T-helper 2 cell treated with Interferon-gamma antibody and Interleukin-4, amounts not matched to agents 5 μg/mL and 100 μg/mL, for 36 hours (primary cell): ENCODE measurements around the gene KRAS.
"Not testable (repeated sequence)": the region's sequence is repeated elsewhere in the genome, so short reads cannot be mapped to it uniquely, and the experiment has no call there.

Source experiments
- DNase-seq: peaks from one replicate; pipeline ENCODE4 v3.0.0; 2021; ENCODE audit warnings: low spot score
- H3K27ac Mint-ChIP-seq: one replicate; pipeline ENCODE4 v1.8.0; 2021; ENCODE audit warnings: mild to moderate bottlenecking, mixed read lengths
- H3K27me3 Mint-ChIP-seq: one replicate; pipeline ENCODE4 v1.8.0; 2021; ENCODE audit warnings: low read depth, mixed read lengths
- H3K36me3 Mint-ChIP-seq: one replicate; pipeline ENCODE4 v1.8.0; 2021; ENCODE audit warnings: low read depth, mixed read lengths
- H3K4me1 Mint-ChIP-seq: one replicate; pipeline ENCODE4 v1.8.0; 2021; ENCODE audit warnings: low read depth, mixed read lengths
- H3K4me3 Mint-ChIP-seq: one replicate; pipeline ENCODE4 v1.8.0; 2022; ENCODE audit warnings: mild to moderate bottlenecking, moderate library complexity, mixed read lengths
- H3K9me3 Mint-ChIP-seq: one replicate; pipeline ENCODE4 v1.8.0; 2021; ENCODE audit warnings: mixed read lengths

Gene KRAS

DNA sequence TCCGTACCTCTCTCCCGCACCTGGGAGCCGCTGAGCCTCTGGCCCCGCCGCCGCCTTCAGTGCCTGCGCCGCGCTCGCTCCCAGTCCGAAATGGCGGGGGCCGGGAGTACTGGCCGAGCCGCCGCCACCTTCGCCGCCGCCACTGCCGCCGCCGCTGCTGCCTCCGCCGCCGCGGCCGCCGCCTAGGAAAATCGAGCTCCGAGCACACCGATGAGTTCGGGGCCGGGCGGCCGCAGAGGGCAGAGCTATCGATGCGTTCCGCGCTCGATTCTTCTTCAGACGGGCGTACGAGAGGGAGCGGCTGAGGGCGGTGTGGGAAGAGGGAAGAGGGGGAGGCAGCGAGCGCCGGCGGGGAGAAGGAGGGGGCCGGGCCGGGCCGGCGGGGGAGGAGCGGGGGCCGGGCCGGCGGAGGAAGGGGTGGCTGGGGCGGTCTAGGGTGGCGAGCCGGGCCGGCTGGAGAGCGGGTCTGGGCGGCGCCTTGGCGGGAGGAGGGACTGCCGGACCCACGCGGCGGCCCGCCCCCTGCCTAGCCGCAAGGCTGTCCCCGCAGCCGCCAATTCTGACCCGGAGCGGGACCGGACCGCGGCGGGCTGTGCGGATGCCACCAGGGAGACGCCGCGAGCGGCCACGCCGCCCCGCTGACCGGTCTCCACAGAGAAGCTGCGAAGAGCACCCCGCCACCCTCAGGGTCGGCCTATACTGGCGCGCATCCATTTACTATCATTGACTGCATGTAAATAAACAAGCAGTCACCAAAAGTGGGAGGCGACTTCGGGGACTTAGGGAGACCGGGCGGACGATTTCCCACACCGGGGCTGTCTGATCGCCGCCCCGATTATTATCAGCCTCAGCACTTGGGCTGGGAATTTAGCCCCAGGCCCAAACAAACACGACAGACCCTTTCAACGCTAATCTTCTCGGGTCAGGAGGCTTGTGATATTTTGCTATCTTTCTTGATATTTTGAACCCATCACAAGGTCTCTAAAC, at the start of gene KRAS:
TSS of gene KRAS (minus strand) at position 186 of the 987 bp plus-strand sequence.
- peaks cover 25% of the 10 kb centered on the region for H3K27me3 Mint-ChIP-seq
- peak within 1 kb of the TSS; percentile 95 for H3K27ac Mint-ChIP-seq
- peaks cover 23% of the 10 kb centered on the region for H3K36me3 Mint-ChIP-seq
- H3K9me3 Mint-ChIP-seq, result peaks cover 5% of the 10 kb centered on the region
- H3K4me1 Mint-ChIP-seq, result peaks cover 38% of the 10 kb centered on the region
- peak; percentile 90 for DNase-seq
- peak within 1 kb of the TSS; percentile 92 for H3K4me3 Mint-ChIP-seq

DNA sequence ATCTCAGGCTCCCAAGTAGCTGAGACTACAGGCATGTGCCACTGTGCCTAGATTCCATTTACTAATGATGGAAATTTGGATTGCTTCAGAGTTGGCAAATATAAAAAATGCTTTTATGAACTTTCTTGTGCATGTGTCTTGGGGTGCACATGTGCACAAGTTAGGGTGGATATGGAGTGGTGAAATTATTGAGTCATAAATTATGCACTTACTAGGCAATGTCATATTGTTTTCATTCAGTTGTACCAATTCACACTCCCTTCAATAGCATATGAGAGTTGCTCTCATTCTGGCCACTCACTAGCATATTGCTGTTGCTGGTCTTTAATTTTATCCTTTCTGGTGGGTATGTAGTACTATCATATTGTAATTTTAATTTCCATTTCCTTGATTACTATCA, 45.7 kb upstream of the KRAS start:
- Mint-ChIP-seq H3K9me3 (no peaks in the 10 kb centered on the region), H3K36me3 (peaks cover 2% of the 10 kb centered on the region), H3K27me3 (peaks cover 10% of the 10 kb centered on the region), H3K4me3 (no peak overlapping the region), H3K27ac (no peak overlapping the region), H3K4me1 (peaks cover 22% of the 10 kb centered on the region)
- DNase-seq, result no peak

DNA sequence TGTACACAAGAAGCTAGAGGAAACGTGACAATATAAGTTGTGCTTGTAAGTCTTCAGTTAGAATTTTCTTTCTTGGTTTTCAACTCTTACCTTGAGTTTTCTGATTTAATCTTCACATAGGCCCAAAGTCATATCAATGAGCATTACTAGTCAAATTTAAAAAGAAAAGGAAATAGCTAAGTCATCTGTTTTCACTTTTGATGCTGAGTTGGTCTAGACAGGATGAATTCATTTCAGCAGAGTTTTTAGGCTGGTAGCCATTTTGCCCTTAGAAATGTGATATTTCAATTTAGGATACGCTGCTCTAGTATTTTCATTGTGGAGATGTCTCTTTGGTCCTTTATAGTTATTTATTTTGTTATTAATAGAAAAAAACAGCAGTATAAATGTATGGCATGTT, 44.6 kb upstream of the KRAS start:
- H3K36me3 Mint-ChIP-seq, result no peaks in the 10 kb centered on the region
- DNase-seq, result no peak
- peaks cover 22% of the 10 kb centered on the region for H3K4me1 Mint-ChIP-seq
- H3K9me3 Mint-ChIP-seq, result peaks cover under 1% of the 10 kb centered on the region
- H3K27me3 Mint-ChIP-seq, result peaks cover 4% of the 10 kb centered on the region
- H3K27ac Mint-ChIP-seq, result no peak overlapping the region
- no peak overlapping the region for H3K4me3 Mint-ChIP-seq

DNA sequence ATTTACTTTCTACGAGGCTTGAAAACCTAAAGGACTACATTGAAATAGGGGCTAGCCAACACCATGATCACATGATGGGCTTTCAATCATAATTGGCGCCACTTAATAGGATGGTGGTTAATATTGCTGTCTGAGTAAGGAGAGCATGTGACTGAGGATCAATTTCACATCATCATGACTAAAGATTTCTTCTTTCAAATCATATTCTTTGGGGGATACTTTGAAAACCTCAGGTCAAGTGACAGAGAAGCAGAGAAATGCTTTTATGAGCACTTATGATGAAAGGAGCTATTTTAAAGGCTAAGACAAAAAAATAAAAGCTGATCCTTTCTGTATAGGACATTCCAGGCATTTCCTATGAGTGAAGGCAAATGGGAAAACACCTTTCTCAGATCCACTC, 42.9 kb upstream of the KRAS start:
- Mint-ChIP-seq H3K27me3 (peaks cover 2% of the 10 kb centered on the region), H3K36me3 (peaks cover 2% of the 10 kb centered on the region), H3K27ac (no peak overlapping the region), H3K9me3 (peaks cover 16% of the 10 kb centered on the region), H3K4me3 (no peak overlapping the region), H3K4me1 (peaks cover 22% of the 10 kb centered on the region)
- no peak for DNase-seq

DNA sequence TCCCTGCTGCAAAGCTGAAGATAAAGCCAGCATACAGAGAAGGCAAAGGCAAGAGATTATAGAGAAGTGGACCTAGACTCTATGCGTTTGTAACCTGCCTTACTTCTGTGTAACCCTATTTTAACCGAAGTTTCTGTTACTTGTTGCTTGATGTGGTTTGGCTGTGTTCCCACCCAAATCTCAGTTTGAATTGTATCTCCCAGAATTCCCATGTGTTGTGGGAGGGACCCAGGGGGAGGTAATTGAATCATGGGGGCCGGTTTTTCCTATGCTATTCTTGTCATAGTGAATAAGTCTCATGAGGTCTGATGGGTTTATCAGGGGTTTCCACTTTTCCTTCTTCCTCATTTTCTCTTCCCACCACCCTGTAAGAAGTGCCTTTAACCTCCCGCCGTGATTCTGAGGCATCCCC, 42.1 kb upstream of the KRAS start:
- not testable (repeated sequence) for H3K27me3 Mint-ChIP-seq, DNase-seq, H3K36me3 Mint-ChIP-seq, H3K4me3 Mint-ChIP-seq, H3K27ac Mint-ChIP-seq
- Mint-ChIP-seq H3K4me1 (peaks cover 22% of the 10 kb centered on the region), H3K9me3 (peaks cover 16% of the 10 kb centered on the region)

- Mint-ChIP-seq H3K4me1 (peaks cover 12% of the 10 kb centered on the region), H3K4me3 (no peak overlapping the region), H3K36me3 (peaks cover 2% of the 10 kb centered on the region), H3K27ac (no peak overlapping the region), H3K9me3 (peaks cover 21% of the 10 kb centered on the region), H3K27me3 (peaks cover 14% of the 10 kb centered on the region)
- no peak for DNase-seq
Measured at GRCh38 chr12:25287610-25288009, 36.9 kb upstream of the KRAS start.

DNA sequence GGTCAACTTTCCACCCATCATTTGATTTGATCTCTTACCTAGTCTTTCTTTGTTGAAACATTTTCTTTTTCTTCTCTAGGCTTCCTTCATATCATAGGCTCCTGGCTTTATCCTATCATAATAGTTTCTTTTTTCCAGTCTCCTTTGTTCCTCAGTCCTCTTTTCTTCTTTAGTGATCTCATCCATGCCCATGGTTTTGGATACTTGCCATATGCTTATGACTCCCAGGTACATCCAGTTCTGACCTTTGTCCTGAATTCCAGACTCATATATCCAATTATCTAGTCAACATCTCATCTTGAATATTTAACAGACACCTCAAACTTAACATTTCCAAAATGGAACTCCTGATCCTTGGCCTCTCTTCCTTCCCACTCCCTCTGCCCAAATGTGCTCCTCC, 36.1 kb upstream of the KRAS start:
- H3K4me1 Mint-ChIP-seq, result peaks cover 11% of the 10 kb centered on the region
- no peak overlapping the region for H3K27ac Mint-ChIP-seq
- H3K9me3 Mint-ChIP-seq, result peaks cover 21% of the 10 kb centered on the region
- H3K4me3 Mint-ChIP-seq, result no peak overlapping the region
- peaks cover 2% of the 10 kb centered on the region for H3K36me3 Mint-ChIP-seq
- H3K27me3 Mint-ChIP-seq, result peaks cover 14% of the 10 kb centered on the region
- DNase-seq, result no peak

- H3K4me1 Mint-ChIP-seq, result peaks cover 32% of the 10 kb centered on the region
- H3K4me3 Mint-ChIP-seq, result no peak overlapping the region
- H3K27ac Mint-ChIP-seq, result no peak overlapping the region
- no peak for DNase-seq
- peaks cover 14% of the 10 kb centered on the region for H3K27me3 Mint-ChIP-seq
- peaks cover 10% of the 10 kb centered on the region for H3K9me3 Mint-ChIP-seq
- H3K36me3 Mint-ChIP-seq, result no peaks in the 10 kb centered on the region
Measured at GRCh38 chr12:25284024-25284423, 33.3 kb upstream of the KRAS start.

DNA sequence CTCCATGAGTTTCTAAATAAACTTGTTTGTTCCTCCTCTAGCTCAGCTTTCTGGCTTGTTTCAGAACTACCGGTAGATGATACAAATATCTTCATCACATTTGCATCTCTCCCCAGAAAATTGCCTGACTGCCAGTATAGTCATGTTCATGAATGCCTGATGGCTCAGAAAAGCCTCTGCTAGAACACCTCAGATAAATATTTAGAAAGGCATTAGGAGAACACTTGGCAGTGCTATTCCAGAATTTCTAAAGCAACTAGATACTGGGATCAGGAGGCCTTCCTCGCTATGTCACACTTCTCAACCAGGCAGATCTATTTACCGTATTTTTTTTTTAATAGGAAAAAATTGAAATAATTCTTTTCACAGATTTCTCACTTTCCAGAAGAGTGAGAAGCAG, 32.3 kb upstream of the KRAS start:
- Mint-ChIP-seq H3K4me1 (peaks cover 32% of the 10 kb centered on the region), H3K27ac (no peak overlapping the region), H3K27me3 (peaks cover 14% of the 10 kb centered on the region), H3K36me3 (no peaks in the 10 kb centered on the region), H3K4me3 (no peak overlapping the region), H3K9me3 (peaks cover 8% of the 10 kb centered on the region)
- no peak for DNase-seq

DNA sequence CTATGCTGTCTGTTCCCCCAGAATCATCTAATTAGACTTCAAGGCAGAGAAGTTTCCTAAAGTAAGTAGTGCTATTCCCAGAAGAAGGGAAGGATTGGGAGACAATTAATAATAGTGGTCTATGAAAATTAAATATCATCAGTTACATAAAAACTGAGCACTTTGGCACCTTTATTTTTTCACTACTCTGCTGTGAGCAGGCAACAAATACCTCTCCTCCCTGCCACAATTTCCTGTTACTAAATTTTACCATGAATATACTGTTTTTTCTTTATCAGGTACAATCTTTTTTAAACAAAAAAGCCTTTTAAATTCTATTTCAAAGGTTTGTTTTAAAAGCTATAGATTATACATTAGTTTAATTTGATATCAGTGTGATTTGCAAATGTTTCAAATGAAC, 29.4 kb upstream of the KRAS start:
- DNase-seq, result no peak
- Mint-ChIP-seq H3K9me3 (peaks cover 3% of the 10 kb centered on the region), H3K27ac (peak overlapping the region; percentile 72), H3K4me3 (peak overlapping the region; percentile 65), H3K27me3 (peaks cover 4% of the 10 kb centered on the region), H3K36me3 (no peaks in the 10 kb centered on the region), H3K4me1 (peaks cover 32% of the 10 kb centered on the region)

GRCh38 chr12:25278269-25278668, 27.5 kb upstream of the KRAS start:
- Mint-ChIP-seq H3K4me3 (no peak overlapping the region), H3K27me3 (peaks cover 3% of the 10 kb centered on the region), H3K4me1 (peaks cover 33% of the 10 kb centered on the region), H3K27ac (no peak overlapping the region), H3K36me3 (no peaks in the 10 kb centered on the region), H3K9me3 (peaks cover 3% of the 10 kb centered on the region)
- no peak for DNase-seq

GRCh38 chr12:25276199-25276937, 25.6 kb upstream of the KRAS start:
- peaks cover 3% of the 10 kb centered on the region for H3K9me3 Mint-ChIP-seq
- no peak overlapping the region for H3K4me3 Mint-ChIP-seq
- no peak overlapping the region for H3K27ac Mint-ChIP-seq
- peaks cover 3% of the 10 kb centered on the region for H3K27me3 Mint-ChIP-seq
- peaks cover 25% of the 10 kb centered on the region for H3K4me1 Mint-ChIP-seq
- peak; percentile 53 for DNase-seq
- no peaks in the 10 kb centered on the region for H3K36me3 Mint-ChIP-seq

DNA sequence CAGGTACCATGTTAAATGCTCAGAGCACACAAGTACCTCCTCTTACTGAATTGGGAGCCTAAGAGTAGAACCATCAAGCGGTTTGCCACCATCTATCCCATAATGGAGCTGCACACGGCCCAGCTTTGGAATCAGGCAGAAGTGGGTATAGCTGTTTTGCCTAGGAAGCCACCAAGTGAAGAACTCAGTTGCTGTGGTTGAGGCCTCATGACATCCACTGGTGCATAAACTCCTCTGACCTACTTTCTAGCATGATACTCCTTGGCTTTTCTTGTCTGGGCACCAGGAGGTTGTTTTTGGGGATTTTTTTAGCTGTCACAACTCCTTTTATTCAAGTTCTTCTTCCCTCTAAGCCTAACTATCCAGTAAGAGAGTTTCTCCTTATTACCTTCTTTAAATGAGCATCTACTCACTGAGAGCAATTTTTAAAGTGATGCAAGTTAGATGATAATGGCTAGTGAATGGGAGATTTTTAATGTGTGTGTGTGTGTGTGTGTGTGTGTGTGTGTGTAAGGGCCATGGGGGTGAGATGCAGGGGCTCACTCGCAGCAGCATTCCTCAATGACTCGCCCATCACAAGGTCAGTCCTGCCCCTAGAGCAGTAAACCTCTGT, 20.9 kb upstream of the KRAS start:
- Mint-ChIP-seq H3K36me3 (no peaks in the 10 kb centered on the region), H3K9me3 (no peaks in the 10 kb centered on the region), H3K27me3 (peaks cover 3% of the 10 kb centered on the region), H3K4me3 (no peak overlapping the region), H3K27ac (no peak overlapping the region), H3K4me1 (peaks cover 16% of the 10 kb centered on the region)
- DNase-seq, result no peak

GRCh38 chr12:25269701-25270100, 19.0 kb upstream of the KRAS start:
- no peak for DNase-seq
- no peaks in the 10 kb centered on the region for H3K36me3 Mint-ChIP-seq
- H3K27me3 Mint-ChIP-seq, result peaks cover 6% of the 10 kb centered on the region
- peaks cover 12% of the 10 kb centered on the region for H3K4me1 Mint-ChIP-seq
- no peak overlapping the region for H3K4me3 Mint-ChIP-seq
- no peak overlapping the region for H3K27ac Mint-ChIP-seq
- no peaks in the 10 kb centered on the region for H3K9me3 Mint-ChIP-seq
